HL-60 (cell line): ENCODE measurements around the gene JPH3.

Source experiments
- CTCF ChIP-seq: IDR thresholded peaks from one replicate; pipeline ENCODE4 v1.5.1; 2011; ENCODE audit warnings: low read length, control low read depth, inconsistent platforms; ENCODE audit not compliant: insufficient read depth
- POLR2AphosphoS5 ChIP-seq: IDR thresholded peaks from 2 replicates; pipeline ENCODE4 v1.6.1; 2012; ENCODE audit warnings: low read depth
- REST ChIP-seq: IDR thresholded peaks from 2 replicates; pipeline ENCODE4 v1.6.1; 2012; ENCODE audit warnings: low read depth; ENCODE audit not compliant: insufficient replicate concordance

- TF ChIP-seq POLR2AphosphoS5 (no peak), CTCF (no peak), REST (no peak)
Measured at GRCh38 chr16:87678618-87679017, 76.3 kb downstream of the JPH3 start.
